Fibroblast of lung (primary cell): ENCODE data around the gene WDR49. TPM values are rescaled to one million over a fixed set of nuclear protein-coding genes. Genes with fewer than 3 reads are reported as not detected.

ENCODE experiments used
- DNase-seq, 2 donors: peaks; one replicate each; pipeline versions ENCODE4 v3.0.0 to v3.0.0-alpha.2; 2010; ENCODE audit warnings: low read depth in 2 of 2
- H2AFZ ChIP-seq: 2 replicates; pipeline ENCODE4 v1.5.1; 2012; ENCODE audit warnings: low read length, control low read depth, inconsistent platforms
- H3K27ac ChIP-seq: 2 replicates; pipeline ENCODE4 v1.5.1; 2011; ENCODE audit warnings: low read length, control low read depth; ENCODE audit not compliant: insufficient read depth
- H3K27me3 ChIP-seq: 2 replicates; pipeline ENCODE4 v1.5.1; 2011; ENCODE audit warnings: mild to moderate bottlenecking, low read length; ENCODE audit not compliant: control insufficient read depth, insufficient read depth
- H3K36me3 ChIP-seq: 2 replicates; pipeline ENCODE4 v1.5.1; 2011; ENCODE audit warnings: low read length; ENCODE audit not compliant: control insufficient read depth, insufficient read depth
- H3K4me1 ChIP-seq: 2 replicates; pipeline ENCODE4 v1.5.1; 2011; ENCODE audit warnings: low read length; ENCODE audit not compliant: control insufficient read depth, insufficient read depth; ENCODE audit errors: extremely low read depth
- H3K4me2 ChIP-seq: 2 replicates; pipeline ENCODE4 v1.5.1; 2011; ENCODE audit warnings: low read length, control low read depth; ENCODE audit not compliant: insufficient read depth; ENCODE audit errors: extremely low read depth
- H3K4me3 ChIP-seq, 4 experiments: fragments of 200-600 bp in 1 of 4; sonication (generic) in 1 of 4; replicated peaks in 1 of 4; 2 replicates each; pipeline ENCODE4 v1.5.1; 2011 to 2016; ENCODE audit warnings: low read length in 4 of 4, low read depth in 3 of 4, mild to moderate bottlenecking in 3 of 4, control low read depth in 2 of 4, inconsistent platforms in 1 of 4, mixed read lengths in 1 of 4; ENCODE audit not compliant: insufficient read depth in 1 of 4; ENCODE audit errors: control extremely low read depth in 1 of 4
- H3K79me2 ChIP-seq: 2 replicates; pipeline ENCODE4 v1.5.1; 2012; ENCODE audit warnings: mild to moderate bottlenecking, low read length, inconsistent platforms; ENCODE audit not compliant: control insufficient read depth, insufficient read depth
- H3K9ac ChIP-seq: 2 replicates; pipeline ENCODE4 v1.5.1; 2011; ENCODE audit warnings: mild to moderate bottlenecking, low read length, control low read depth; ENCODE audit not compliant: insufficient read depth
- H3K9me3 ChIP-seq: 2 replicates; pipeline ENCODE4 v1.5.1; 2012; ENCODE audit warnings: low read depth, low read length; ENCODE audit not compliant: control insufficient read depth, insufficient read depth
- H4K20me1 ChIP-seq: 2 replicates; pipeline ENCODE4 v1.5.1; 2011; ENCODE audit warnings: low read length; ENCODE audit not compliant: control insufficient read depth, insufficient read depth; ENCODE audit errors: extremely low read depth
- EZH2 ChIP-seq: IDR thresholded peaks from 2 replicates; pipeline ENCODE4 v1.5.1; 2012; ENCODE audit warnings: low read length, control low read depth, mild to moderate bottlenecking; ENCODE audit errors: missing control alignments
- polyA plus RNA-seq, 2 donors: library from polyadenylated mRNA; depleted of rRNA in 1 of 2; stranded (reverse) in 1 of 2; unstranded in 1 of 2; fragments of >200 nt; gene quantifications; 2 replicates each; pipeline ENCODE4 v1.2.1, GENCODE V29; 2011 to 2012; ENCODE audit warnings: missing spikeins in 1 of 2
- total RNA-seq: library from RNA; depleted of rRNA; stranded (reverse); fragments of >200 nt; gene quantifications from 2 replicates; pipeline ENCODE4 v1.2.1, GENCODE V29; 2014
- TF ChIP-seq, protein P1 (sequence below), 2 donors: IDR thresholded peaks in 1 of 2; conservative IDR thresholded peaks in 1 of 2; 1 replicate in 1 of 2; 2 replicates in 1 of 2; pipeline ENCODE4 v1.5.1; 2011 to 2012; ENCODE audit warnings: low read length in 2 of 2, control low read depth in 1 of 2, inconsistent platforms in 1 of 2, low read depth in 1 of 2, mild to moderate bottlenecking in 1 of 2

Gene WDR49
- total and polyA plus RNA-seq, 2 donors (not counting 1 experiment from before 2014, with no cell fraction given): under 0.01 TPM; not detected in 1

DNA sequence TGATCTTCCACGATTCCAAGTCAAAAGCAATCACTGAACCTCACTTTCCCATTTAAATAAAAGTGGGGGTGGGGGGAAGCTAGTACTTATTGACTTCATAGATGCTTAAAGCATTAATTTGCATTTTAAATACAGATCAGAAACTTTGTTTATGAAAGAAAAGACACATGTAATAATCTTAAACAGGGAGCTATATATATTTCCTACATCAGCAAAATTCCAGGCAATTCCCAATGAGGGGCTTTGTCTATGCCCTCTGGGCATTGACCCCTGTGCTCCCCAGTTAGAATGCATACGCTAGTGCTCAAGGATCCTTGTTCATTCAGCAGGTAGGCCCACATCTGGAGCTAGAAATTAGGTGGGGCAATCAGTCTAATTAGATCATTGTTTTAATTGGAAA is 199.9 kb downstream of the WDR49 start:
- H4K20me1 ChIP-seq: no peaks in the 10 kb centered on the region
- H2AFZ ChIP-seq: no peak overlapping the region
- H3K36me3 ChIP-seq: no peaks in the 10 kb centered on the region
- DNase-seq: no peak
- no peaks in the 10 kb centered on the region for H3K27me3 ChIP-seq
- H3K79me2 ChIP-seq: no peaks in the 10 kb centered on the region
- H3K4me3 ChIP-seq: no peak overlapping the region
- no peak overlapping the region for H3K9ac ChIP-seq
- TF ChIP-seq EZH2: no peak
- TF ChIP-seq, protein P1, sequence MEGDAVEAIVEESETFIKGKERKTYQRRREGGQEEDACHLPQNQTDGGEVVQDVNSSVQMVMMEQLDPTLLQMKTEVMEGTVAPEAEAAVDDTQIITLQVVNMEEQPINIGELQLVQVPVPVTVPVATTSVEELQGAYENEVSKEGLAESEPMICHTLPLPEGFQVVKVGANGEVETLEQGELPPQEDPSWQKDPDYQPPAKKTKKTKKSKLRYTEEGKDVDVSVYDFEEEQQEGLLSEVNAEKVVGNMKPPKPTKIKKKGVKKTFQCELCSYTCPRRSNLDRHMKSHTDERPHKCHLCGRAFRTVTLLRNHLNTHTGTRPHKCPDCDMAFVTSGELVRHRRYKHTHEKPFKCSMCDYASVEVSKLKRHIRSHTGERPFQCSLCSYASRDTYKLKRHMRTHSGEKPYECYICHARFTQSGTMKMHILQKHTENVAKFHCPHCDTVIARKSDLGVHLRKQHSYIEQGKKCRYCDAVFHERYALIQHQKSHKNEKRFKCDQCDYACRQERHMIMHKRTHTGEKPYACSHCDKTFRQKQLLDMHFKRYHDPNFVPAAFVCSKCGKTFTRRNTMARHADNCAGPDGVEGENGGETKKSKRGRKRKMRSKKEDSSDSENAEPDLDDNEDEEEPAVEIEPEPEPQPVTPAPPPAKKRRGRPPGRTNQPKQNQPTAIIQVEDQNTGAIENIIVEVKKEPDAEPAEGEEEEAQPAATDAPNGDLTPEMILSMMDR (conservative IDR thresholded peaks at IDR 0.05 in 1 of 2, IDR thresholded peaks at IDR 0.05 in 1 of 2; ENCODE audit: low read depth in 1 of 2, low read length in 2 of 2): no peak
- no peak overlapping the region for H3K27ac ChIP-seq
- no peaks in the 10 kb centered on the region for H3K9me3 ChIP-seq
- no peak overlapping the region for H3K4me2 ChIP-seq
- no peaks in the 10 kb centered on the region for H3K4me1 ChIP-seq

DNA sequence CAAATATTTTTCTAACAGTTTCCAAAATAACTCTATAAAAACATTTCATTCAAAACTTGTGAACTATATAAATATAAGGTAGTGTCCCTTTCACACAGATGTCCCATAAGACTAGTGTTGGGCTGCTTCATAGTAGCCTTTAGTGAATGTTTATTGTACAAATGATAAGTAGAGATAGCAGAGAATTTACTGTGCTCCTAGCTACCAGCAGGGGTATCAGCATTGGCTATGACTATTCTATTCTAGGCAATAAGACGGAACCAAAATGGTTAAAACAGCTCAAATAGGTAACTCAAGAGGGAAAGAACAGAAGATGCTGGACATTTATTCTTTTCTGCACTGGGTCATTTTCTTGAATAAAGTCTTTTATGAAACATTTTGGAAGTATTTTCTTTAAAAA is 202.5 kb downstream of the WDR49 start:
- no peak overlapping the region for H3K9ac ChIP-seq
- H3K4me3 ChIP-seq: no peak overlapping the region
- H3K36me3 ChIP-seq: no peaks in the 10 kb centered on the region
- H3K79me2 ChIP-seq: no peaks in the 10 kb centered on the region
- TF ChIP-seq, protein P1 (conservative IDR thresholded peaks at IDR 0.05 in 1 of 2, IDR thresholded peaks at IDR 0.05 in 1 of 2; ENCODE audit: low read depth in 1 of 2, low read length in 2 of 2): no peak
- TF ChIP-seq EZH2: no peak
- H3K4me1 ChIP-seq: no peaks in the 10 kb centered on the region
- no peak for DNase-seq
- no peak overlapping the region for H3K27ac ChIP-seq
- no peaks in the 10 kb centered on the region for H3K9me3 ChIP-seq
- no peak overlapping the region for H3K4me2 ChIP-seq
- H4K20me1 ChIP-seq: no peaks in the 10 kb centered on the region
- no peaks in the 10 kb centered on the region for H3K27me3 ChIP-seq
- no peak overlapping the region for H2AFZ ChIP-seq

DNA sequence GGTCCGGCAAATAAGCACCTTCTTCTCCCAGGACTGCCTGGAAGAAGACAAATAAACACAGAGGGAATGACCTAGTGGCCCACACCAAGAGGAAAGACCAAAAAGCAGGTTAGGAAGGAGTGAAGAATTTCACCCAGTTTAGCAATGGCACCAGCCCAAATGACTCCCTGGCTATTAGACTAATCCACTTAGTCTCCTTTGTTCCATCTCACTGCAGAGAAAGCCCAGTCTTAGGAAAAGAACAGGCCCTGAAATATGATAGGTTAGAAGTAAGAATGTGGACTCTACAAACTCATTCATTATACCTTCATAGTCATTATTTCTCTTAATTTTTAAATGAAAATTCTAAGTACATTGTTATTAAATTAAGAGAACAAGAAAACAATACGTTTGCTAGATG is 203.1 kb downstream of the WDR49 start:
- H3K4me2 ChIP-seq: no peak overlapping the region
- no peaks in the 10 kb centered on the region for H3K27me3 ChIP-seq
- H2AFZ ChIP-seq: no peak overlapping the region
- no peak for DNase-seq
- no peaks in the 10 kb centered on the region for H3K9me3 ChIP-seq
- H3K79me2 ChIP-seq: no peaks in the 10 kb centered on the region
- no peak overlapping the region for H3K4me3 ChIP-seq
- no peak overlapping the region for H3K27ac ChIP-seq
- no peaks in the 10 kb centered on the region for H3K4me1 ChIP-seq
- H3K36me3 ChIP-seq: no peaks in the 10 kb centered on the region
- TF ChIP-seq EZH2: no peak
- TF ChIP-seq, protein P1 (conservative IDR thresholded peaks at IDR 0.05 in 1 of 2, IDR thresholded peaks at IDR 0.05 in 1 of 2; ENCODE audit: low read depth in 1 of 2, low read length in 2 of 2): no peak
- H3K9ac ChIP-seq: no peak overlapping the region
- no peaks in the 10 kb centered on the region for H4K20me1 ChIP-seq
